HG02852 (cell line): ENCODE data around the gene ID1.
"Not testable (repeated sequence)": the region's sequence is repeated elsewhere in the genome, so short reads cannot be mapped to it uniquely, and the experiment has no call there.

ENCODE experiments used
- ATAC-seq: cut with Tn5 transposase; IDR thresholded peaks from one replicate; pipeline ENCODE4 v1.9.1; 2021; ENCODE audit warnings: mild to moderate bottlenecking, moderate library complexity; ENCODE audit not compliant: unreplicated experiment

Gene ID1

DNA sequence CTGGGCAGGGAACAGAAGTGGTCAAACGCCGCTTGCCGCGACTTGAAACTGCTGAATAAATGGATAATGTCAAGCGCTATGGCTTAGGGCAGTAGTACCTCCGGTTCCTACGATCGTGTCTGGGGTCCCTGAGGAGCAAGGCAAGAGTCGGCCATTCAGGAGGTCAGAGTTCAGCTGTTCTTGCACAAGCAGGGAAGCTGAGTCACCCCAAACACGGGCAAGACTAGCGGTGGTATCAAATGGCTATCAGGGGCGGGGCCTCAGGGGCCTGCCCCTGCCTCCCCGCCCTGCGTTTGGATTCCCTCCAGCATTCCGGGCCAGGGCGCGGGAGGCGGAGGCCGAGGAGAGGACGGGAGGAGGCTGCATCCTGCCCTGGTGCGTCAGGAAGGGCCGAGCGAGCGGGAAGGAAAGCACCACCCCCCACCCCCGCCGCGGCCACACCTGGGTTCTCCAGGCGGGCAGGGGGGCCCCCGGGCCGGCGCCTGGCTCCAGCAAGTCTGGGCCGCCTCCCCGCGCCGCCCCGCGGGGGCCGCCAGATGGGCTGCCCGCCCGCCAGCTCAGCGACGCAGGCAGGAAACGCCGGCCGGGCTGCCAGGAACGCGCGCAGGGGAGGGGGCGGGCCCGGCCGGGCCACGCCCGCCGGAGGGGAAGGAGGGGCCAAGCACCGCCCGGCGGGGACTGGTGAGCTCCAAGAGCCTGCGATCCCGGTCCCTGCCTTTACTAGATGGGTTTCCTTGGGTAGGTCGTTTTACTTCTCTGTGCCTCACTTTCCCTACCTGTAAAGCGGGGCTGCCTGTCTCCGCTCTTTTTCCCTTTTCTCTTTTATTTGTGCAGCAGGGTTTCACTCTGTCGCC lies 32.2 kb upstream of the ID1 start:
- ATAC-seq, result peak; percentile 89

DNA sequence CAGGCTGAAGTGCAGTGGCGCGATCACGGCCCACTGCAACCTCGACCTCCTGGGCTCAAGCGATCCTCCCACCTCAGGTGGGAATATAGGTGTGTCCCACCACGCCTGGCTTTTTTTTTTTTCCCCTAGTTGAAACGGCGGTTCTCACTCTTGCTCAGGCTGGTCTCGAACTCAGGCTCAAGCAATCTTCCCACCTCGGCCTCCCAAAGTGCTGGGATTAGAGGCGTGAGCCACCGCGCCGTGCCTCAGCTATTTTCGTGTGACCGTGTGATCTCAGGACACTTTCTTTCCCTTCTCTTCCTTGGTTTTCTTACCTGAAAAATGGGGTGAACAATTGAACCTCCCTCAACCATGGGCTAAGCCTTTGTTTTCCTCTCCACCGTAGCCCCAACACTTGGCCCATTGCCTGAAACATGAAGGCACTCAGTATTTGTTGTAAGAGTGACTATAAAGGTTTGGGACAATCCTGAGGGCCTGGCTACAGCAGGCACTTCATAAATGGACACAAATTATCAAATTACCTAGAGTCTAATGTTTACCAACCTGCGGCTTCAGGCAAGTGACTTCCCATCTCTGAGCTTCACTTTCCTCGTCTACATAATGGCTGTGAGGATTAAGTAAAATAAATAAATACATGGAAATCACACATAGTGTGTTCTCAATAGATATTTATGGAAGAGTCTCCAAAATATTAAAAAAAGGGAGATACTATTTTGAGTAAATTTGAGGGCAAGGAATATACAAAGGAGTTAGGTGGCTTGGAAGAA lies 31.4 kb upstream of the ID1 start:
- peak; percentile 8 for ATAC-seq

DNA sequence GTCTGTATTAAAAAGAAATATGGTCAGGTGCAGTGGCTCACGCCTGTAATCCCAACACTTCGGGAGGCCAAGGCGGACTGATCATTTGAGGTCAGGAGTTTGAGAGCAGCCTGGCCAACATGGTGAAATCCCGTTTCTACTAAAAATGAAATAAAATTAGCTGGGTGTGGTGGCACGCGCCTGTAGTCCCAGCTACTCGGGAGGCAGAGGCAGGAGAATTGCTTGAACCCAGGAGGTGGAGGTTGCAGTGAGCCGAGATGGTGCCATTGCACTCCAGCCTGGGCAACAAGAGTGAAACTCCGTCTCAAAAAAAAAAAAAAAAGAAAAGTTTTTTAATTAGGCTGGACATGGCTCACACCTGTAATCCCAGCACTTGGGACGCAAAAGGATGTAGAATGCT lies 30.1 kb upstream of the ID1 start:
- not testable (repeated sequence) for ATAC-seq

DNA sequence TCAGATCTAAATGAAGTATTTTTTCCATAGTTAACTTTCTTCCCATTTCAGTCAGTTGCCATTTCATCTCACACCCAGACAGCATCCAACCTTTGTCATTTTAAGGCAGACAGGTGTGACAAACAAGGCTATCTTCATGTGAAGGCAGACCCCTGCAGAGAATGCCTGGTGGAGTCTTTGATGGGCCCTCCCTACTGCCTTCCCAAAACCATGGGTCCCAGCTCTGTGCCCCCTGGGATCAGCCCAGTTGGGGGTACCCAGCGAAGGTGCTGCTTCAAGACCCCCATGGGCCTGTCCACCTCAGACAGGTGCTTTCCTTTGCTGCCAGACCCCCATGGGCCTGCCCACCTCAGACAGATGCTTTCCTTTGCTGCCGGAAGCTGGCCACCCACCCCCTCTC lies 28.3 kb upstream of the ID1 start:
- ATAC-seq, result no peak

DNA sequence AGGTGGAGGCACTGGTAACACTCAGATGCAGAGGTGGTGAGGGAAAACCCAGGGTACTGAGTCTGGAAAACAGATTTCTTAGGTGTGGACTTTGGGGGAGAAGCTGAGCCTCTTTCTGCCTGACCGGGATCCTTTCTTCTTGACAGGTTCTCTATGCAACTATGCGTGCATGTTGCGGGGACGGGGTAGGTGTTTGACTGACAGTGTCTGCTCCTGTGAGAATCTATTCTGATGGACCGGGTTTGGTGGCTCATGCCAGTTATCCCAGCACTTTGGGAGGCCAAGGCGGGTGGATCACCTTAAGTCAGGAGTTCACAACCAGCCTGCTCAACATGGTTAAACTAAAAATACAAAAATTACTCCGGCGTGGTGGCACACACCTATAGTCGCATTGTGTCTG lies 27.9 kb upstream of the ID1 start:
- no peak for ATAC-seq

DNA sequence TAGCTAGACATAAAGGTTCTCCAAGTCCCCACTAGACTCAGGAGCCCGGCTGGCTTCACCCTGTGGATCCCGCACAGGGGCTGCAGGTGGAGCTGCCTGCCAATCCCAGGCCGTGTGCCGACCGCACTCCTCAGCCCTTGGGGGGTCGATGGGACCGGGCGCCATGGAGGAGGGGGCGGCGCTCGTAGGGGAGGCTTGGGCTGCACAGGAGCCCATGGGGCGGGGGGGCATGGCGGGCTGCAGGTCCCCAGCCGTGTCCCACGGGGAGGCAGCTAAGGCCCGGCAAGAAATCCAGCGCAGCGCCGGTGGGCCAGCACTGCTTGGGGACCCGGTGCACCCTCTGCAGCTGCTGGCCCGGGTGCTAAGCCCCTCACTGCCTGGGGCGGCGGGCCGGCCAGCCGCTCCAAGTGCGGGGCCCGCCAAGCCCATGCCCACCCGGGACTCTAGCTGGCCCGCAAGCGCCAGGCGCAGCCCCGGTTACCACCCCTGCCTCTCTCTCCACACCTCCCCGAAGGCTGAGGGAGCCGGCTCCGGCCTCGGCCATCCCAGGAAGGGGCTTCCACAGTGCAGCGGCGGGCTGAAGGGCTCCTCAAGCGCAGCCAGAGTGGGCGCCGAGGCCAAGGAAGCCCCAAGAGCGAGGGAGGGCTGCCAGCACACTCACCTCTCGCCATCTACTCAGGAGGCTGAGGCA lies 26.5 kb upstream of the ID1 start:
- no peak for ATAC-seq

DNA sequence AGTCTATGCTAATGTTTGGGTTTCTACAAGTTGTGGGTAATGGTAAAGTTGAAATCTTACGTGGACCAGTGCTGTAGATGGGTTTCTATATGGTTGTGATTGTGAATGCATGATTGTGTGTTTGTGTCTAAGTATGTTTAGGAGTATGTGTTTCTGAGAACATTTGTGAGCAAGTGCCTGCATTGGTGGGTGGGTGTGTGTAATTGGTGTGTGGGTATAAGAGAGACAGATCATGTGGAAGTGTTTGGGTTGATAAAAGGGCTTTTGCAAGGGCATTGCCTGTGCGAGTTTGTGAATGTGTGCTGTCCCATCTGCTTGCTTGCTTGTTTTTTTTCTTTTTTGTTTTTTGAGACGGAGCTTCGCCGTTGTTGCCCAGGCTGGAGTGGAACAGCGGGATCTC lies 25.8 kb upstream of the ID1 start:
- no peak for ATAC-seq

DNA sequence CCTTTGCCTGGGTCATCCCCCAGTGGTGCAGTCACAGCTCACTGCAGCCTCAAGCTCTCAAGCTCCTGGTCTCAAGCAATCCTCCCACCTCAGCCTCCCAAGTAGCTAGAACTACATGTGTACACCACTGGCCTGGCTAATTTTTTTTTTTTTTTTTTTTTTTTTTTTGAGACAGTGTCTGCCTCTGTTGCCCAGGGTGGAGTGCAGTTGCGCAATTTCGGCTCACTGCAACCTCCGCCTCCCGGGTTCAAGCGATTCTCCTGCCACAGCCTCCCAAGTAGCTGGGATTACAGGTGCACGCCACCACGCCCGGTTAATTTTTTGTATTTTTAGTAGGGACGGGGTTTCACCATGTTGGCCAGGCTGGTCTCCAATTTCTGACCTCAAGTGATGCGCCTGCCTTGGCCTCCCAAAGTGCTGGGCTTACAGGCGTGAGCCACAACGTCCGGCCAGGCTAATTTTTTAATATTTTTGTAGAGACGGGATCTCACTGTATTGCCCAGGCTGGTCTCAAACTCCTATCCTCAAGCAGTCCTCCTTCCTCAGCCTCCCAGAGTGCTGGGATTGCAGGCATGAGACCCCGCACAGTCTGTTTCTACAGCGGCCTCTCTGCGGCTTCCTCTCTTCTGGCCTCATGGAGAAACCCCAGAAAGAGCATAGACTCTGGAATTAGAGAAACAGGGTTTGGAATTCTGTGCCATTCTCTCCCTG lies 25.0 kb upstream of the ID1 start:
- ATAC-seq, result not testable (repeated sequence)

DNA sequence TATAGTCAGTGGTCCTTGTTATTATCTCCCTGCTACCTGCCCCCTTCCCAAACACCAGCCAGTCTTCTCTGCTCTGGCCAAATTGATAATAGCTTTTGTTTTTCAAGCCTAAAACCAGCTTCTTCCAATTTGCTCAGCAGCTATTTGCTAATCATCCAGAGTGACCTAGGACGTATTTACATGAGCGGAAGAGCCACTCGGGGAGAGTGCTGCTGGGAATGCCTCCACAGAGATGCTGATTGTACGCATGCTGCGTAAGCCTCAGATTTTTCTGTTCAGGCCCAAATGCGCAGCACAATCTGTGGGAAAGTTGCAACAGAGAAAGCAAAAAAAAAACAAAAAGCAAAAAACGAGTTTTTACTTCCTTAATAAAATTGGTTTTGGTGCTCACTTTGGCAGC lies 24.4 kb upstream of the ID1 start:
- no peak for ATAC-seq

DNA sequence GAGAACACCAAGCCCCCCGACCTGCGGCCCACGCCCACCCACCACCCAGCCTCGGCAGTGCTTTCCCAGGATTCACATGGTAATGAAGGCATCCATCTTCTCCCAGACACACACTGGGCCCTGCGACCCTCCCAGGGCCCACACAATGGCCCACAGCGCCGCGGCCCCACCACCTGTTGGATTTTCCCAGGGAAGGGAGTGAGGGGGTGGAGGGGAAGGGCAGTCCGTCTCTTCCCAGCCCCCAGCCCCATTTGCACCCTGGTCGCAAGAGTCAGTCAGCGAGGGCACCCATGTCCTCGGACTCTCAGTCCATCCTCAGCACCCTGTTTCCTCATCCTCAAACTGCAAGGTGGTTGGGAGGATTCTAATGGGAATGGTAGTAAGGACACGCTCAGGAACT lies 23.7 kb upstream of the ID1 start:
- no peak for ATAC-seq

DNA sequence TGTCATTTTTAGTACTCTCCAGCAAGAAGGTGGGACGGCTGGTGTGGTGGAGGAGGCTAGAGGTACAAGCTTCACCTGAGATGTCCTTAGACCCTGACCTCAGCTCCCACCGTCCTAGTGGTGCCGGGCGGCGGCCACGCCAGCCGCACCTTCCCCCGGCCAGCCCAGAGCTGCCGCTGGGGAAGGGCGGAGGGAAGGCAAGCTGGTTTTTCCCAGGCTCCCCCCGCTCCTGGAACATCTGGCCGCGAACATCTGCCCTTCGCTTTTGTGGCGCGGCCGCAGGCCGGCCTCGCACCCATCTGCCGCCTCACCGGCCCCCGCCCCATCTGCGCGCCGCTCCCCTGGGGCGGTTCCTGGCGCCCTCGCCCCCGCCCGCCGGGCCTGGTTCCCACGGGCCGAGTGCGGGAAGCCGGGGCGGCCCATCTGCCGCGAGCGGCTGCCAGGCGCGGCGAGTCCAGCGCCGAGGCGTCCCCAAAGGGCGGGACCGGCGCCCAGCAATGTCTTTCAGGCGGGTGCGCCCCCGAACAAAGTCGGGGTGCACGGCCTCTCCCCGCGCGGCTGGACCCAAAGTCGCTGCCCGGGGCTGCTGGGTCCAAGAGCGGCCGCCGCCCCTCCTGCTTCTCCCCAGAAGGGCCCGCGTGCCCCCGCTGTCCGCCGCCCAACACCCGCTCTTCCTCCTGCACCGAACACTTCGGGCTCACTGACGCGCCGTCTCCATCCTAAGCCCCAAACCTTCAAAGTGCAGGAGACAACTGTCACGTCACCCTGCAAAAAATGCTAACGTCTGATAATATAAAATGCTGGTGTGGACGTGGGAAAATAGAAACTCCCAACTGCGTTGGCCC lies 17.3 kb upstream of the ID1 start:
- no peak for ATAC-seq

DNA sequence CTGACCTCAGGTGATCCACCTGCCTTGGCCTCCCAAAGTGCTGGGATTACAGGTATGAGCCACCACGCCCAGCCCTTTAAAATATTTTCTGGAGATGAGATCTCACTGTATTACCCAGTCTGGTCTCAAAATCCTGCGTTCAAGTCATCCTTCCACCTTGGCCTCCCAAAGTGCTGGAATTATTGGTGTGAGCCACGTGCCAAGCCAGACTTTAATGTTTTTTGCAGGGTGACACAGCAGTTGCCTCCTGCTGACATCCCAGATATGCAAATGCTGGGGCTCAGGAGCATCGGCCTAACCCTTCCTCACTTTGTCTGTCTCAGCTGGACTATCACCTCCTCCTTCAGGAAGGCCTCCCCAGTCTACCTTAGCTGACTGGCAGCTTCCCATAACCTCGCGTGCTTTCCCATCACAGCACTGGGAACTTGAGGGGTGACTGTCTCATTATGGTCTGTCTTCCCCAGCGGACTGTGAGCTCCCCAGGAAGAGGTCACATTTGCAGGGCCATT lies 14.3 kb upstream of the ID1 start:
- ATAC-seq, result no peak

DNA sequence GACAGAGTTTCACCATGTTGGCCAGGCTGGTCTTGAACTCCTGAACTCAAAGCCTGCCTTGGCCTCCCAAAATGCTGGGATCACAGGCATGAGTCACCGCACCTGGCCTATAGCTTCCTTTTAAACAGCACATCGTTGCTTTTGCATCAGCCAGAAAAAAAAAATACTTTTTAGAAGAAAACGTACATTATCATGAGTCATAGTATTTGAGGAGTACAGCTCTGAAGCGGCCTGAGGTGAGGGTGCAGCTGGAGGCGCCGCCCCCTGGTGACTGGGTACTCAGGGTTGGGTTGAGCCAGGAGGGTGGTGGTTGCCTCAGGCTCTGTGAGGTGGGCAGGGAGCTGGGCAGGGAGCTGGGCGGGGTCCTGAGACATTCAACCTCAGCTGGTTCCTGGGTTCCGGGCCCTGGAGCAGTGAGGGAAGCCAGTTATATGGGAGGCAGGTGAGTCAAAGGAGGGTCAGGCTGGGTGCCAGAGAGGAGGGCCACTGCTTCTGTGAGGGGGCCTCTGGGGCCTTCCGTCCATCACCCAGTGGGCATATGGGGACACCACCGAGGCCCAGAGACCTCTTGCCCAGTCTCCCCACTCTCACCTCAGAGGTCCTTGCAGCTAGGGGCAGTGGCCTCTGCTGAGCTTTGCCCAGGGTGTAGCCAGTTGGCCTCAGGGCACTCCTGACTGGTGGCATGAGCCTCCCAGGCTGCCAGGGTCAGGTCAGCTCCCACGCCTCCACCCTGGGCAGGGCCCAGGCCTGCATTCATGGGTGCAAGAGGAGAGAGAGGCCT lies 11.7 kb upstream of the ID1 start:
- no peak for ATAC-seq

DNA sequence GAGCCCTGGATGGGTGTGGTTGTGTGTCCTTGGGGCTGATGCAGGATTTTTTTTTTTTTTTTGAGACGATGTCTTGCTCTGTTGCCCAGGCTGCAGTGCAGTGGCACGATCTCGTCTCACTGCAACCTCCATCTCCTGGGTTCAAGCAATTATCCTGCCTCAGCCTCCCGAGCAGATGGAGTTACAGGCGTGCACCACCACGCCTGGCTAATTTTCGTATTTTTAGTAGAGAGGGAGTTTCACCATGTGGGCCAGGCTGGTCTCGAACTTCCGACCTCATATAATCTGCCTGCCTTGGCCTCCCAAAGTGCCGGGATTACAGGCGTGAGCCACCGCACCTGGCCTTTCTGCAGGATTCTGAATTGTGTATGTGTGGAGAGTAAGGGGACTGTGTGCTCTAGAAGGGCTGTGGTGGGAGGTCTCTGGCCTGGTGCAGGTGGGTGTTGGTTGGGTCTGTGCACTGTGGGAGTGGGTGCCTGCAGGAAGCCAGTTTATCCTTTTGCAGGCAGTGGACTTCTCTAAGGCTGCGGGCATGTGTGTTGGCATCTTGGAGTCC lies 11.0 kb upstream of the ID1 start:
- no peak for ATAC-seq

DNA sequence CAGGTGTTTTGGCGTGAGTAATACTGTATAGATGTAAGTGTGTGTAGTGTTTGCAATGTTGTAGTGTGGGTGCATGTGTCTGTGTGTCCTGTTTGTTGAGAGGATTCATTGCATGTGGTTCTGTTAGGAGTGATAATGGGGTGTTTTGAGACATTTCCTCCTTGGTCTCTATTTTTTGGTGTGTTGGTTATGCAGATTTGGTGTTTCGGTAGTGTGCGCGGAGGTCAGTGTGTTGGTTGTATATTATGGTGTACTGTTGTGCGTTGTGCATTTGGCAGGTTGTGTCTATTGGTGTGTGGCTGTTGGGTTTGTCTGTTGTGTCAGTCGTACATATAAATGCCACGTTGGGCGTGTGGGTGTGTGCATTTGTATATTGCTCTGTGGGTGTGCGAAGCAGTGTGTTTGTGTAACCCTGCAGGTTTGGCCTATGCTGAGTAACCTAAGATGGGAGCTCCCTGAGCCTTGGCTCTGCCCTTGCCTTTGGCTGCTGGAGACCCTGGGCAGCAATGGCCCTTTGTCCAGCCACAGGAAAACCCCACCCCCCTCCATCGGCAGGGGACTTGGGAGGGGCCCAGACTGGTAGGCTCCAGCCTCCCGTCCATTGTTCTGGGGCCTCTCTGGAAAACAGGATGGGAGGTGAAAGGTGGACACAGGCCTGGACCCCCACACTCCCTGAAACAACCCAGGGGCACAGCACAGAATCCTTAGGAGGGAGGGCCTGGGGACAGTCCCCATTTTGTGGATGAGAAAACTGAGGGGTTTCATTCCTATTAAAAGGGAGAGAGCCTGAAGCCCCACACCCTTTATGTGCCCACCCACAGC lies 10.3 kb upstream of the ID1 start:
- ATAC-seq, result no peak

DNA sequence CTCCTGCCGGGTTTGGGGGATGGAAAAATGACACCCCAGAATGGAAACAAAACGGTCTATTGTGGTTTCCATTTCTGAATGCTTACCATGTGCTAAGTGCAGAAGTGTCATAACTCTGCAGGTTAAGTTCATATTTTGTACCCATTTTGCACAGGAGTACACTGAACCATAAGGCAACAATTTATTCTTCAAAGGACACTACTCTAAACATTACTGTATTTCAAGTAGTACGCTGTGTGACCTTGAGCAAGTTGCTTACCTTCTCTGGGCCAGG lies 9.8 kb upstream of the ID1 start:
- ATAC-seq, result no peak

DNA sequence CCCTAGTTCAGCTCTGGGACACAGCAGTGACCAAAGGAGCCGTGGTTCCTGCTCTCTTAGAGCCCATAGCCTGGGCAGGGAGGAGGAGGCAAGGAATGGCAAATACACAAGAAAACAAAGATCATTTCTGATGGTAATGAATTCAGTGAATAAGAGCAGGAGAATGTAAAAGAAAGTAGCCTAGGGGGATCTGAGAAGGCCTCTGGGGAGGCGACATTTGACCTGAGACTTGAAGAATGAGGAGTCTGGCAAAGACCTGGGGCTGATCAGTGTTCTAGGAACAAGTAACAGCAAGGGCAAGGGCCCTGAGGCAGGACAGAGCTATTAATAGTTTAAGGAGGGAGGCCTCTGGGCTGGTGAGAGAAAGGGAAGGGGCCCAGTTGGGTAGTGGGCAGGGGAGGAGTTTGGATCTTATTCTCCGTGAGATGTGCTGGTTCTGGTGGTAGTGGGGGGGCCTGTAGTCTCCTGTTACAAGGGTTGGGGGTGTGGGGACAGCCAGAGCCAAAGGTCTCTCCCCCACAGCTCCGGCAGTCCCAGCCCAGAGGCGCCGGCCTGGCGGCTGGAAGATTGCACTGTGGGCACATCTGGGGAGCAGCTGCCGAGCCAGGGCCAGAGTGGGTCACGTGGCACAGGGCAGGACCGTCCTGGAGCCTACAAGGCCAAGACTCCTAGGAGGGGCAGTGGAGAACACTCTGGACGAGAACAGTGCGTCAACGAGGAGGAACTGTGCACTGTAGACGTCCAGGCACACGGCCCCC lies 9.3 kb upstream of the ID1 start:
- ATAC-seq, result no peak

DNA sequence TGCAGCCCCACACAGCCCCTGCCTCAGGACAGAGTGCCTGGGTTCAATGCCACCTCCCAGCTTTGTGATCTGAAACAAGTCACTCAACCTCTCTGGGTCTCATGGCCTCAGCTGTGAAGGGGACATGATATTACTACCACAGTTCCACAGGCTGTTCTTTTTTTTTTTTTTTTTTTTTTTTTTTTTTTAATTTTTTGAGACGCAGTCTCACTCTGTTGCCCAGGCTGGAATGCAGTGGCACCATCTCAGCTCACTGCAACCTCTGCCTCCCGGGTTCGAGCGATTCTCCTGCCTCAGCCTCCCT lies 8.7 kb upstream of the ID1 start:
- ATAC-seq, result not testable (repeated sequence)
